GM18526 (cell line): ENCODE measurements around the gene MEMO1.

Experiments
- POLR2A ChIP-seq: IDR thresholded peaks from 3 replicates; pipeline ENCODE4 v1.6.1; 2011; ENCODE audit not compliant: insufficient read length; ENCODE audit errors: extremely low read depth

The MEMO1 gene

DNA sequence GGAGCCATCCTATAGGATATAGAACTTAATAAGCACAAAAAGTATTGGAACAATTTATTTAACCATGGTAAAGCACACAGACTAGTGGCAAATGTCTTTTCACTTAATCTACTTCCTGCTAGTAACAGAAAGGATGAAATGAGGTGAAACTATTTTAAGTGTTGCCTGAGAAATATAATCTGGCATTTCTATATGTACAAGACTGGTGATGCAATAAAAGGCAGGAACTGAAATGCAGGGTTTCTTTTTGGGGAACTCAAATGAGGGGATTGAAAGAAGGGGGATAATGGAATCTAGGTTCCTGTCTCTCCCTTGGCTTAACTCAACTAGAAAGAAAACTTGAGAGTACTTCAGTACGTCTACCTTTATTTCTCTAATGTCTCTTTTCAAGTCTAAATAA is 122.3 kb downstream of the MEMO1 start:
- TF ChIP-seq POLR2A = no peak

DNA sequence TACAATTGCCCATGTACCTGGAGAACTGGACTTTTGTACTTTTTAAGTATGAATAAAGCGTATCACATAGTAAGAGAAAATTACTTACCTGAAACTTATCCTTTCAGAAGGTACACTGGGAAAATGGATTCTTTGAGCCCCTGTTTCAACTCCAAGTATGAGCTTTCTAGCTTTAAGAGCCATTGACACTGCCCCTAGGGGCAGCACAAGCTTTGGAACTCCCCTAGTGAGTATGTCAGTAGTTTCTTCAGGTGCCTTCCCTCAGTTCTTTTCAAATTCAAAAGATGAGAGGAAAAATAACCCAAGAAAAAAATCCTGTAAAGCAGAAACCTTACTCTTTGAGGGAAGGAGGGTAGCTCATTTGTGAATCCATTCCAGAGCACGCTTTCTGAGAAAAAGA is 124.1 kb downstream of the MEMO1 start:
- TF ChIP-seq POLR2A = no peak

DNA sequence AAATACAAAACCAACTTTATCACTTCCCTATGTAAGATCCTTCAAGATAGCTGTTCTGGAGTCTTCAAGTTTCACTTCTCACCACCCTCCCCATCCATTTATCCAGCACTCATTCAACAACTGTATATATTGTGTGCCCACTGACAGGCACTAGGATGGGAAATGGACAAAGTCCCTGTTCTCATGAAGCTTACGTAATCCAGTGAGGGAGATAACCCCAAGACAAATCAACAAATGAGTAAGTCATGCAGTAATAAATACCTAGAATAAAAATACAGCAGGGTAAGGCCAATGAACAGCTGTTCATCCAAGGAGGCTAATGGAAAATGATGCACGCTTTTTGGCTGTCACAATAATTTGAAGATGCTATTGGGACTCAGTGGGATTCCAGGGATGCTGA is 133.8 kb downstream of the MEMO1 start:
- no peak for TF ChIP-seq POLR2A

DNA sequence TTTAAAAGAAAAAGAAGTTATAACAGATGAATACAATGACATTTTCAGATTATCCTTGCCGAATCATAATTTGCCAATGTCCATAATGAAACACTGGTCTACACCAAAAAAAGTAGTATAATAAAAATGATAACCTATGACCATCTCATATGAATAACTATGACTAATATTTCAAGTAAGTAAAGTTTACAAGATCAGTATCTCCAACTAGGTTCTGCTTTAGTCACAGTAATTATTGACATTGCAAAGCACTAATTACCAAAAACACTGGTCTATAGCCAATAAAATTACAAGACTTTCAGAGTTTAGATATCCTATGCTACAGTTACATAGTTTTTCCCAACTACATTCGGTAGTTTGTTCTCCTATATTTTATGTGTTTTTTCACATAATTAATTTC is 136.7 kb downstream of the MEMO1 start:
- no peak for TF ChIP-seq POLR2A

DNA sequence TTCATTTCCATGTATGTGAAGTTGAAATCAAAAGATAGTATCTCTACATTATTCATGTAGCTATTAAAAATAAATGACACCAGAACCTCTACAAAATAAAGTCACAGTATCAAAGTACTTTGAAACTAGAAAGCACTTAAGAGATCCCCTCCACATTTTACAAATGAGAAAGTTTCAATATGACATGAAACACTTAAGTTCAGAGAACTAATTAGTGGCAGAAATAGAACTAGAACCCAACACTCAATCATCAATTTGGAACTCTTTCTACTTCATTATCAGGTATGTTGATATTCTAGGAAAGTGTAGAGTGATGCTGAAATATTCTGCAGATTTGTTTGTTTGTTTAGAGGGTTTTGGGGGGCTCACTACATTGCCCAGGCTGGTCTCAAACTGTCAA is 145.6 kb downstream of the MEMO1 start:
- no peak for TF ChIP-seq POLR2A

DNA sequence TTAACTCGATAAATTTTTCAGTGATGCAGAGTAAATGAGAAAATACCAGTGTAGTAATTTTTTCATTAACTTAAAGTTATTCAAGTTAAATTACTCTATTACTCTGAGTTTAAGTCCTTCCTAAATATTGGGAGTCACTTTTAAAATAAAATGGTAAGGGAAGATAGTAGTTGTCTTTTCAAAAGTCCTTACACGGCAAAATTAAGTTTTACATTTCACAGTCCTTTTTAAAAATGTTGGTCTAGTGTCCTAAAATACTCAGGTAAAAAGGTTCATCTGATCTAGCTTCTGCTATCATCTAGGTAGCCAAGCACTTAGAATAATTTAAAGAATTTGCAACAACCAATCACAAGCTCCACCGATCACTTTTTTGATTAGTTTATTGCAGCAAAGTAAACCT is 146.9 kb downstream of the MEMO1 start:
- no peak for TF ChIP-seq POLR2A

DNA sequence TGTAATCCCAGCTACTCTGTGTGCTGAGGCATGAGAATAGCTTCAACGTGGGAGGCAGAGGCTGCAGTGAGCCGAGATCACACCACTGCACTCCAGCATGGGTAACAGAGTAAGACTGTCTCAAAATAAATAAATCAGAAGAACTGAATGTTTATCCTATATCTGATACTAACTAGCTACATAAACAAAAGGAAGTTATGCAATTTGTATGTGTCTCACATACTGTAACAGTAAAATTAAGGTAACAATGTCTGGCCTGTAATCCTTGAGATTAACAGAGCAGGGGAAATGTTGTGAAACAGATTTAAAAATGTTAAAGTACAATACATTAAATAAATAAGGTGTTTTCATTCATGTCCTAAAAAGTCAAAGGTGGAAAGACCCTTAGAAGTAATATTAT is 150.8 kb downstream of the MEMO1 start:
- TF ChIP-seq POLR2A = no peak

DNA sequence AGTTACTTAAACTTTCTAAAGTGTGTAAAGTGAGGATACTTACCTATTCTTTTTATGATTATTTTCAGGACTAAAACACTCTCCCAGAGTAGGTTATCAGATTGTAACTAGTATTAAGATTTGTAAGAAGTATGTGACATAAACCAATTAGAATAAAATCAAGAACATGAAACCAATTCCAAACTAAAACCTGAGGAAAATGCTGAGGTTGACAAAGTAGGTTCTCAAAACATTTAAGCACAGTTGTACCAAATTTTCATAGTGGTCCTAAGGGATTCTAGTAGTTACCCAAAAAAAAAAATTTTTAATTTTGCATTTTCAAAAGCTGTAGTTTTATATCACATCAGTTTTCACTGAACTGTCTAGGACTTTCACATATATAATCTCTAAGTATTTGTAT is 157.3 kb downstream of the MEMO1 start:
- no peak for TF ChIP-seq POLR2A

DNA sequence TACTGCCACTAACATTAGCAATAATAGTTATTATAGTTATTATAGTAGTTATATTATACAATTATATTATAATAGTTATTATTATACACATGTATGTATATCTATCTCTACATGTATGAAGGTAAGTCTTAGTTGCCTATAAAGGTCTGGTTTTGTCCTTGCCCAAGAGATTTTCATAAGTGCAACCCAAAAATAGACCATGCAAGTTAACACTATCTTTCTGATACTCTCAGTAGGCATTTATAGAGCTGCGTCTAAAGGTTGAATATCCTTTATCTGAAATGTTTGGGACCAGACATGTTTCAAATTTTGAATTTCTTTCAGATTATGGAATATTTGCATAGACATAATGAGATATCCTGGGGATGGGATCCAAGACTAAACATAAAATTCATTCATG is 175.4 kb downstream of the MEMO1 start:
- TF ChIP-seq POLR2A = no peak

DNA sequence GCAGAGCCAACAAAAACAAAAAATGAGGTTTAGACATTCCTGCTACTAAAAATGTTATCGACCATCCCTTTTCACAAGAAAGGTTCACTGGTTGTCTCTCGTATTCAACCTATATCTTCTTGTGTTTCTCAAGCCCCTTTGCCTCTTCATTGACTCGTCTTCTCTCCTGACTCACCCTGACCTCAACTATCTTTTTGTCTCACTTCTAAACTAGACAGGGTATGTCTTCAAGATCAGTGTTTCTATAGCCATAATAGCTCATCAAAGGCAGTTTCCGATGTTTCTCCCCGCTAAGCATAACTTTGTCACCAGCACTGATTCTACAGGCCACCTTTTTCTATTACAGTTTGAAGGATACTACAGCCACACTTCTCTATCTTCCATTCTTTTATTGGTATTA is 178.4 kb downstream of the MEMO1 start:
- no peak for TF ChIP-seq POLR2A

DNA sequence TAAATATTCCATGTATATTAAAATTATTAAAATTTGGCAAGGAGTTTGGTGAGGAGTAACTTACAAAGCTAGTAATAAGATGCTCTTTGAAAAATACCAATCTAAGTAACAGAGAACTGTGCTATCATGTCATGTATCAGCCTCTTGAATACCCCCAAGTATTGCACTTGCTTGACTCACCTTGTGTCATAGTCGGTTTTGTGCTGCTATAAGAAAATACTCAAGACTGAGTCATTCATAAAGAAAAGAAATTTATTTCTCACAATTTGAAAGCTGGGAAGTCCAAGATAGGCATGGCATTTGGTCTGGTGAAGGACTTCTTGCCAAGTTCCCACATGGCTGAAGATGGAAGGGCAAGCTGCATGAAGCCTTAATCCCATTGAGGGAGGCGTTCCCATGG is 179.2 kb downstream of the MEMO1 start:
- no peak for TF ChIP-seq POLR2A

DNA sequence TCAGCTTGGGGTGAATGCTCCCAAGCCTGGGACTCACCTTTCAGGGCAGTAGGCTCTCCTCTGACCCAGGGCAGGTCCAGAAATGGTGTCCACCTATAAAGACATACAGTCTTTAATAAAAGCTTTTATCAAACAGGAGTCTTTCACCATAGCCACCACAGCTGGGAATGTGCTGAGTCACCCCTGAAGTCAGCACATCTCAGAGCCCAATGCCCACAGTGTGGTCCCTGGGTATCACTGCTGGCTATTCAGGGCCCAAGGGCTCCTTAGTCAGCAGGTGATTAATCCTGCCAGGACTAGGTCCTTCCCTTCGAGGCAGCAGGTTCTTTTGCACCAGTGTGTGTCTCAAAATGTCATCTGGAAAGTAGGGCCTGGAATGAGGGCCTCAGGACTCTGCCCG is 181.9 kb downstream of the MEMO1 start:
- TF ChIP-seq POLR2A = no peak

DNA sequence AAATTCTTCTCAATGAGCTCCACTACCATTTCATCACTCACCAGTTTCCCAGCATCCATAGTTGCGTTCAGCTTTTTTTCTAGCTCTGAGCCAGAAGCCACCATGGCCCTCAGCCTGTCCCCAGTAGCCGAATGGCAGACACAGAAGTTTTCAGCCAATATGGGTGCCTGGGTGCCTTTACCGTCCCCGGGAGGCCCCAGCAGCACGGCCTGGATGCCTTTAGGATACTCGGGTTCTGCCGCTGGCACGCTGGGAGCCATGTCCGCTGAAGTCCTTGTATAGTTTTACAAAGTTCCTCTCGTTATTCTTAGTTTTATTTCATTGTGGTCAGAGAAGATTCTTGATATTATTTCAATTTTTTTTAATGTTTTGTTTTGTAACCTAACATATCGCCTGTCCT is 187.2 kb downstream of the MEMO1 start:
- TF ChIP-seq POLR2A = no peak

DNA sequence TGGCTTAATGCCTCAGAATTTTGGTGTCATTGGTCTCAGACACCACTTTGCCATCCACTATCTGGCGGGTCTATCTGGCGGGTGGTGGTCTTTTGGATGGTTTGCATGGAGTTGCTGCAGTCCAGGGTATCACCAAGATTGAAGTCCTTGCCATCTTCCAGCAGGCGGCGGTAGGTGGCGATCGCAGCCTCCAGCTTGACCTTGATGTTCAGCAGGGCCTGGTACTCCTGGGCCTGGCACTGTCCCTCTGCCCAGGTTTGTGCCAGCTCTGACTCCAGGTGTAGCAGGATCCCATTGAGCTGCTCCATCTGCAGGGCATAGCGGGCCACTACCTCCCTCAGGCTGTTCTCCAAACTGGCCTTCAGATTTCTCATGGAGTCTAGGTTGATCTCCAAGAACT is 188.2 kb downstream of the MEMO1 start:
- TF ChIP-seq POLR2A = no peak
